K562 (cell line): ENCODE data around the gene PSMD9. TPM values are rescaled to one million over a fixed set of nuclear protein-coding genes. Genes with fewer than 3 reads are reported as not detected.
A peak's percentile ranks its signal among the peaks of the same experiment; 100 is the strongest.

Source experiments
- ESRRA ChIP-seq: fragments of 450-650 bp; IDR thresholded peaks from 2 replicates; pipeline ENCODE4 v1.6.1; 2014; ENCODE audit warnings: low read depth, mild to moderate bottlenecking, moderate library complexity, borderline replicate concordance
- JUNB ChIP-seq: fragments of 450-650 bp; formaldehyde crosslinking; conservative IDR thresholded peaks from 2 replicates; pipeline ENCODE4 v1.4.0; 2020; ENCODE audit warnings: mild to moderate bottlenecking
- MAFG ChIP-seq: fragments of 450-650 bp; conservative IDR thresholded peaks from 2 replicates; pipeline ENCODE4 v1.6.1; 2016; ENCODE audit warnings: missing genetic modification characterization, missing compliant biosample characterization
- ZBTB40 ChIP-seq, 2 experiments: fragments of 450-650 bp in 1 of 2; sonication (generic) in 1 of 2; formaldehyde crosslinking in 1 of 2; IDR thresholded peaks; 2 replicates each; pipeline versions ENCODE4 v1.7.1 to v1.9.0; 2016 to 2022; ENCODE audit warnings: inconsistent platforms in 1 of 2, mild to moderate bottlenecking in 1 of 2, missing genetic modification reagents in 1 of 2
- ZMIZ1 ChIP-seq, 2 experiments: fragments of 150-350 bp in 1 of 2; IDR thresholded peaks; 2 replicates each; pipeline ENCODE4 v1.6.1; 2012 to 2016; ENCODE audit warnings: low read depth in 2 of 2, low read length in 2 of 2, mild to moderate bottlenecking in 1 of 2, moderate library complexity in 1 of 2
- ZNF133 ChIP-seq: fragments of 250-450 bp; sonication (Bioruptor Pico); IDR thresholded peaks from 2 replicates; pipeline ENCODE4 v1.4.0; 2020; ENCODE audit warnings: mild to moderate bottlenecking
- ZNF41 ChIP-seq: fragments of 250-450 bp; sonication (Bioruptor Pico); conservative IDR thresholded peaks from 2 replicates; pipeline ENCODE4 v1.4.0; 2020; ENCODE audit warnings: mild to moderate bottlenecking
- polyA plus RNA-seq, 8 experiments: library from polyadenylated mRNA; depleted of rRNA in 4 of 8; stranded (reverse) in 5 of 8; unstranded in 3 of 8; fragments of >200 nt; fragmentation: Nextera tagmentation in 2 of 8; fragmentation: Illumina TruSeq in 1 of 8; extraction: Ambion mirVana in 2 of 8; extraction: Trizol in 1 of 8; gene quantifications; 2 replicates each; pipeline versions ENCODE4 v1.2.1 to v1.2.3, GENCODE V29; 2011 to 2014; ENCODE audit warnings: inconsistent platforms in 1 of 8, missing spikeins in 1 of 8
- total RNA-seq, 7 experiments: library from RNA; depleted of rRNA in 6 of 7; stranded (reverse); fragments of >200 nt in 6 of 7; fragmentation: Illumina TruSeq in 2 of 7; extraction: Trizol in 2 of 7; gene quantifications; 2 replicates each; pipeline versions ENCODE4 v1.2.1 to v1.2.3, GENCODE V29; 2011 to 2021; ENCODE audit warnings: low replicate concordance in 1 of 7

Gene PSMD9
- total and polyA plus RNA-seq, 9 of the 15 experiments (the other 6 are each of a cell fraction or from before 2014, with no cell fraction given), result 12.2 to 143 (median 61.3) TPM

GRCh38 chr12:121843236-121843982 lies 45.2 kb upstream of the PSMD9 start (continued):
- TF ChIP-seq ZMIZ1 (IDR thresholded peaks at IDR 0.05; ENCODE audit: low read depth in 2 of 2, low read length in 2 of 2) (no peak), ZBTB40 (IDR thresholded peaks at IDR 0.05) (0 out of 2 replicates have a peak, but pooled peaks have one; percentile 12), ZBTB40 (CRISPR knock-in tag; IDR thresholded peaks at IDR 0.05) (no peak), ESRRA (peak; percentile 22; the same call in 1 of the 2 replicates), ZNF41 (CRISPR knock-in tag) (no peak), JUNB (CRISPR knock-in tag) (no peak), ZNF133 (CRISPR knock-in tag) (no peak), MAFG (no peak)
